ENCODE data around the gene CADM1. TPM values are rescaled to one million over a fixed set of nuclear protein-coding genes. Genes with fewer than 3 reads are reported as not detected.

CADM1 gene
- polyA plus RNA-seq, 1 donor (not counting 4 experiments of a cell fraction or from before 2014, with no cell fraction given): 9.5 TPM

DNA sequence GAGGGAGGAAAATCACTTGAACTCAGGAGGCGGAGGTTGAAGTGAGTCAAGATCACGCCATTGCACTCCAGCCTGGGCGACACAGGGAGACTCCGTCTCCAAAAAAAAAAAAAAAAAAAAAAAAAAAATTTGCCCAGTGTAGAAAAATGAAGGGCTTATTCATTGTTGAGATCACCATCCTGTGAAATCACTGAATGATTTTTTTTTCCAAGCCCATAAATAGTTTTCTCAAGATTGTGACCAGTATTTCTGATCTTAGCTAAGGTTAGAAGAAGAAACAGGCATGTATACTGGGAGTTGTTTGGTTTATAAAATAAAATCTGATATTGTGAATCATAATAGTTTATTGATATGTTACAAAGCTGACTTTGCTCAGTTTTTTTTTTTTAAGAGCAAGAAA, 269.4 kb downstream of the CADM1 start:
- FAIRE-seq: no peak
- no peak overlapping the region for H2AFZ ChIP-seq (ENCODE audit: control insufficient read depth, low read length)
- no peak overlapping the region for H3K27ac ChIP-seq (ENCODE audit: control insufficient read depth, insufficient read depth, low read length)

DNA sequence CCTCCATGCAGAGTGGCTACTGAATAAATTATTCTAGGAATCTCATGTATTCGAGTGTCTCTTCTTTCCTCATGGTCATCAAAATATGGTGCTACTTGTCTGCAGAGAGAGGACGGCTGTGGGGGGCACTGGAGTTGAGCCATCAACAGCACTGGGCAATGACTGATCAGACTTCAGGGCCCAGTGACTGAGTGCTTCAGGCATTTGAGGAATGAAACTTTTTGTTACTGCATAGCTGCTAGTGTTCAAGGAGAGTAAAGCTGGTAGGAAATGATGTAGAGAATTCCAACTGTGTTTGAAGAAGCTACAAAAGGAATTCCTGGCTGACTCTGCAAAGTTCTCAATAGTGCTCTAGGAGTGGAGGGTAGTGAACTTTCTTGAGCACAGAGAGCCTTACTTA, 277.7 kb downstream of the CADM1 start:
- Histone ChIP-seq H2AFZ (ENCODE audit: control insufficient read depth, low read length) (no peak overlapping the region), H4K20me1 (ENCODE audit: control insufficient read depth, extremely low read depth, insufficient read depth, low read length) (no peaks in the 10 kb centered on the region), H3K4me2 (ENCODE audit: control insufficient read depth, extremely low read depth, insufficient read depth, low read depth, low read length) (no peak overlapping the region), H3K79me2 (ENCODE audit: control insufficient read depth, insufficient read depth, low read length) (no peaks in the 10 kb centered on the region), H3K4me1 (ENCODE audit: control insufficient read depth, extremely low read depth, insufficient read depth, low read length) (peaks cover 20% of the 10 kb centered on the region), H3K4me3 (ENCODE audit: control insufficient read depth in 2 of 3, extremely low read depth in 1 of 3, insufficient read depth in 2 of 3, low read depth in 1 of 3, low read length in 3 of 3) (no peak overlapping the region), H3K36me3 (ENCODE audit: control insufficient read depth in 2 of 2, extremely low read depth in 1 of 2, insufficient read depth in 2 of 2, low read length in 2 of 2) (no peaks in the 10 kb centered on the region), H3K9ac (ENCODE audit: control insufficient read depth, extremely low read depth, insufficient read depth, low read length) (no peak overlapping the region), H3K27ac (ENCODE audit: control insufficient read depth, insufficient read depth, low read length) (no peak overlapping the region), H3K9me3 (ENCODE audit: control insufficient read depth, low read depth, low read length) (no peaks in the 10 kb centered on the region), H3K27me3 (ENCODE audit: control insufficient read depth, extremely low read depth, insufficient read depth, low read length) (no peaks in the 10 kb centered on the region), H3K9me1 (ENCODE audit: control insufficient read depth, extremely low read depth, insufficient read depth, low read length) (no peaks in the 10 kb centered on the region)
- TF ChIP-seq, protein P1, sequence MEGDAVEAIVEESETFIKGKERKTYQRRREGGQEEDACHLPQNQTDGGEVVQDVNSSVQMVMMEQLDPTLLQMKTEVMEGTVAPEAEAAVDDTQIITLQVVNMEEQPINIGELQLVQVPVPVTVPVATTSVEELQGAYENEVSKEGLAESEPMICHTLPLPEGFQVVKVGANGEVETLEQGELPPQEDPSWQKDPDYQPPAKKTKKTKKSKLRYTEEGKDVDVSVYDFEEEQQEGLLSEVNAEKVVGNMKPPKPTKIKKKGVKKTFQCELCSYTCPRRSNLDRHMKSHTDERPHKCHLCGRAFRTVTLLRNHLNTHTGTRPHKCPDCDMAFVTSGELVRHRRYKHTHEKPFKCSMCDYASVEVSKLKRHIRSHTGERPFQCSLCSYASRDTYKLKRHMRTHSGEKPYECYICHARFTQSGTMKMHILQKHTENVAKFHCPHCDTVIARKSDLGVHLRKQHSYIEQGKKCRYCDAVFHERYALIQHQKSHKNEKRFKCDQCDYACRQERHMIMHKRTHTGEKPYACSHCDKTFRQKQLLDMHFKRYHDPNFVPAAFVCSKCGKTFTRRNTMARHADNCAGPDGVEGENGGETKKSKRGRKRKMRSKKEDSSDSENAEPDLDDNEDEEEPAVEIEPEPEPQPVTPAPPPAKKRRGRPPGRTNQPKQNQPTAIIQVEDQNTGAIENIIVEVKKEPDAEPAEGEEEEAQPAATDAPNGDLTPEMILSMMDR (optimal IDR thresholded peaks at IDR 0.05 in 1 of 3, IDR thresholded peaks at IDR 0.05 in 1 of 3, conservative IDR thresholded peaks at IDR 0.05 in 1 of 3; ENCODE audit: extremely low read depth in 1 of 3, insufficient read depth in 2 of 3, low read length in 3 of 3): no peak
- no peak for TF ChIP-seq EZH2 (IDR thresholded peaks at IDR 0.05; ENCODE audit: low read length)
- dilution Hi-C loops (cut with MboI; ENCODE audit: extremely low pct_ligation_motif_present, low sequenced_read_pairs): no loop called here
- DNase-seq (ENCODE audit: low read depth, low spot score) (no peak), FAIRE-seq (peak; percentile 61)

More for the DNA sequence above, 269.4 kb downstream of the CADM1 start:
- Histone ChIP-seq H3K4me2 (ENCODE audit: control insufficient read depth, extremely low read depth, insufficient read depth, low read depth, low read length) (no peak overlapping the region), H3K4me3 (ENCODE audit: control insufficient read depth in 2 of 3, extremely low read depth in 1 of 3, insufficient read depth in 2 of 3, low read depth in 1 of 3, low read length in 3 of 3) (no peak overlapping the region), H3K9me3 (ENCODE audit: control insufficient read depth, low read depth, low read length) (no peaks in the 10 kb centered on the region), H3K9me1 (ENCODE audit: control insufficient read depth, extremely low read depth, insufficient read depth, low read length) (no peaks in the 10 kb centered on the region), H3K4me1 (ENCODE audit: control insufficient read depth, extremely low read depth, insufficient read depth, low read length) (peaks cover 2% of the 10 kb centered on the region), H3K79me2 (ENCODE audit: control insufficient read depth, insufficient read depth, low read length) (no peaks in the 10 kb centered on the region), H3K9ac (ENCODE audit: control insufficient read depth, extremely low read depth, insufficient read depth, low read length) (no peak overlapping the region), H3K36me3 (ENCODE audit: control insufficient read depth in 2 of 2, extremely low read depth in 1 of 2, insufficient read depth in 2 of 2, low read length in 2 of 2) (no peaks in the 10 kb centered on the region), H3K27me3 (ENCODE audit: control insufficient read depth, extremely low read depth, insufficient read depth, low read length) (no peaks in the 10 kb centered on the region), H4K20me1 (ENCODE audit: control insufficient read depth, extremely low read depth, insufficient read depth, low read length) (no peaks in the 10 kb centered on the region)
- no peak for DNase-seq (ENCODE audit: low read depth, low spot score)
- no peak for TF ChIP-seq EZH2 (IDR thresholded peaks at IDR 0.05; ENCODE audit: low read length)
- TF ChIP-seq, protein P1 (optimal IDR thresholded peaks at IDR 0.05 in 1 of 3, IDR thresholded peaks at IDR 0.05 in 1 of 3, conservative IDR thresholded peaks at IDR 0.05 in 1 of 3; ENCODE audit: extremely low read depth in 1 of 3, insufficient read depth in 2 of 3, low read length in 3 of 3): no peak
- dilution Hi-C loops (cut with MboI; ENCODE audit: extremely low pct_ligation_motif_present, low sequenced_read_pairs): no loop called here

Data from keratinocyte (primary cell).